Activated effector memory CD4-positive, alpha-beta T cell treated with Interleukin-2 at 50 U/mL for 16 hours (primary cell): ENCODE results near the gene GCNT4.

Source experiments
- DNase-seq: peaks from one replicate; pipeline ENCODE4 v3.0.0-alpha.2; 2020

The GCNT4 gene

GRCh38 chr5:75012748-75013147 lies 39.6 kb downstream of the GCNT4 start:
- no peak for DNase-seq

GRCh38 chr5:75010838-75011237 lies 41.5 kb downstream of the GCNT4 start:
- DNase-seq, result no peak

GRCh38 chr5:75009556-75010345 lies 42.6 kb downstream of the GCNT4 start:
- DNase-seq, result no peak

DNA sequence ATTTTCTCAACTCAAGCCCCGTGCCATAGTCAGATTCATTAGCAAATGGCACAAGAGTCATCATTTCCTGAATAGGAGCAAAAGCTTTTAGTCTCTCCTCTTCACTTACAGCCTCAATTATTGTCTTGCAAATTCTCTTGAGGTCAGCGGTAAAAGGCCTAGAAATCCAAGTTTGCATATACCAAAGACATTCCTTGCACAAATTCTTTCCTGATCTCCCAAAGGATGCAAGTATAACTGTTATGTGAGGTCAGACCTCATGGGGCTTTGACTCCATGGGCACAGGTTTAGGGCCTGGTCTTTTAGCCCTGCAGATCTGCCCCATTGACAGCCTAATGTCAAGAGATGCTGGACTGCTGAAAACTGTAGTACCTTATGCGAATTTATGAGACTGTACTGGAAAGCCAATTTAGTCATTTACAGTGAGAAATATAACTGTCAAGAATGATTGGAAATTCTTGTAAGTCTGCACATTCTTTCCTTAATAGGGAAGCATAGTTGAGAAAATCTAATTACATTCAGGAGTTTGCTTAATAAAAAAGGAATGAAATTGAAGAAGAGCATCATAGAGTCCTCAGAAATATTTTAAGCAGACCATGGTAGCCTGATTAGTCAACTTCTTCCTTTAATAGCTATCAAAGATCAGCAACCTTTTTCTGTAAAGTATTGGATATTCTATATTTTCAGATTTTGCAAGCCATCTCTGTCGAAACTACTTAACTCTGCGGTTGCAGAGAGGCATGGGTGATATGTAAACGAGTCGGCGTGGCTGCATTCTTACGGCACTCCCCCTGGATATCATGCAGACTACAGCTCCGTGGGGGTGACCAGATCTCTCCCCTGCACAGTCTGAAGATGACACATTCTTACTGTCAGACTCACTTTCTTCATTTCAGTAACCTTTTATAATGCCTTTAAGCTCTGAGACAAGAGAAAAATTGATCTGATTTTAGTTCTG lies 45.2 kb downstream of the GCNT4 start:
- DNase-seq, result no peak

GRCh38 chr5:75005561-75005960 lies 46.8 kb downstream of the GCNT4 start:
- no peak for DNase-seq
